Muscle of leg (tissue), 11 donors: ENCODE results near the gene XYLT1. TPM values are rescaled to one million over a fixed set of nuclear protein-coding genes. Genes with fewer than 3 reads are reported as not detected.

Source experiments
- DNase-seq: peaks from one replicate; pipeline ENCODE4 v3.0.0; 2013
- H3K27ac ChIP-seq: one replicate; pipeline ENCODE4 v1.5.1; 2013; ENCODE audit warnings: mild to moderate bottlenecking, low read length, control low read depth
- H3K27me3 ChIP-seq: one replicate; pipeline ENCODE4 v1.6.1; 2013; ENCODE audit warnings: low read length; ENCODE audit not compliant: control insufficient read depth, insufficient read depth
- H3K36me3 ChIP-seq: one replicate; pipeline ENCODE4 v1.6.1; 2013; ENCODE audit warnings: low read length; ENCODE audit not compliant: control insufficient read depth, insufficient read depth
- H3K4me1 ChIP-seq: one replicate; pipeline ENCODE4 v1.6.1; 2013; ENCODE audit warnings: low read length; ENCODE audit not compliant: control insufficient read depth, insufficient read depth
- H3K4me3 ChIP-seq: one replicate; pipeline ENCODE4 v1.5.1; 2013; ENCODE audit warnings: low read length, control low read depth
- H3K9me3 ChIP-seq: replicated peaks from 2 replicates; pipeline ENCODE4 v1.6.1; 2013; ENCODE audit warnings: low read depth, low read length; ENCODE audit not compliant: control insufficient read depth
- WGBS: methylation state at CpG from one replicate; pipeline ENCODE4 v1.1.5; 2013; ENCODE audit warnings: missing lambda C conversion rate; ENCODE audit not compliant: insufficient coverage; 5-methylcytosine and 5-hydroxymethylcytosine counted together
- polyA plus RNA-seq, 8 donors: library from polyadenylated mRNA; unstranded; fragments of 120-200 nt; gene quantifications; one replicate each; pipeline versions ENCODE4 v1.2.1 to v1.2.3, GENCODE V29; 2013; ENCODE audit warnings: inconsistent platforms in 1 of 8, low replicate concordance in 1 of 8; ENCODE audit not compliant: insufficient read length in 8 of 8, insufficient read depth in 1 of 8
- total RNA-seq: library from RNA; stranded (reverse); fragments of 120-200 nt; gene quantifications from one replicate; pipeline ENCODE4 v1.2.4, GENCODE V29; 2013

XYLT1 gene
- total and polyA plus RNA-seq, 9 donors = 4.3 to 9.7 (median 5.3) TPM

DNA sequence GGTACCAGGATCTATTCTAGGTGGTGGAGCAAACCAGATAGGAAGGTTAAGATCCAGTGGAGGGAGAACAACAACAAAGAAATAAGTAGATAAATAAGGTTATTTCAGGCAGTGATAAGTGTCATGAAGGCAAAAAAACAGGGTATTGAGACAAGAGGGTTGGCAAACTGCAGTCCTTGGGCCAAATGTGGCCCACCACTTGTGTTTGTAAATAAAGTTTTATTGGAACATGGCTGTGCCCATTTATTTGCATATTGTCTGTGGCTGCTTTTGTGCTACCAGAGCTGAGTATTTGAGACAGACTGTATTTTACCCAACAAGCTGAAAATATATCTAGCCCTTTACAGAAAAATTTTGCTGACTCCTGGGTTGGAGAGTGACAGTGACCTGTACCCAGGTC lies 361.3 kb downstream of the XYLT1 start:
- Histone ChIP-seq H3K36me3 (peaks cover 4% of the 10 kb centered on the region), H3K27me3 (no peaks in the 10 kb centered on the region), H3K4me1 (peaks cover 4% of the 10 kb centered on the region), H3K9me3 (no peaks in the 10 kb centered on the region), H3K4me3 (no peak overlapping the region), H3K27ac (no peak overlapping the region)
- DNase-seq = no peak

DNA sequence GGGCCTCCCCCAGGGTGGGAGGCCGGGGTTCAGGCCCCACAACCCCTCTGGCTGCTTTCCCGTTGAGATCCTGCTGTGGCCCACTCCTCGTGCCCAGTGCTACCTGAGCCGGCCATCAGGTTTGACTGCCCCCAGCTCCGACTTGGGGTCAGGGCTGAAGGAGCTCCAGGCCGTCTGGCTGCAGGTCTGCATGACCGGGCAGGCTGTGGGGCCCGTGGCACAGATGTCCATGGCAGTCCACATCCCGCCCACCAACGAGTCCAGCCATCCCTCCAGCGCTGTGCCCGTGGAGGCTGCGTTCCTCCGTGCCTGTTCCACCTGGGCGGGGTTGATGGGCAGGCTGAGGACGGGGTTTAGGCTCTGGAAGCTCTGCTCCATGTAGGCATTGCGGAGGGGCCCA lies 362.2 kb downstream of the XYLT1 start:
- DNase-seq = no peak
- H3K36me3 ChIP-seq = peaks cover 4% of the 10 kb centered on the region
- no peaks in the 10 kb centered on the region for H3K27me3 ChIP-seq
- 91% methylated on average over 17 of the region's 17 CpGs for WGBS
- H3K27ac ChIP-seq = no peak overlapping the region
- no peaks in the 10 kb centered on the region for H3K9me3 ChIP-seq
- no peak overlapping the region for H3K4me3 ChIP-seq
- H3K4me1 ChIP-seq = peaks cover 4% of the 10 kb centered on the region

DNA sequence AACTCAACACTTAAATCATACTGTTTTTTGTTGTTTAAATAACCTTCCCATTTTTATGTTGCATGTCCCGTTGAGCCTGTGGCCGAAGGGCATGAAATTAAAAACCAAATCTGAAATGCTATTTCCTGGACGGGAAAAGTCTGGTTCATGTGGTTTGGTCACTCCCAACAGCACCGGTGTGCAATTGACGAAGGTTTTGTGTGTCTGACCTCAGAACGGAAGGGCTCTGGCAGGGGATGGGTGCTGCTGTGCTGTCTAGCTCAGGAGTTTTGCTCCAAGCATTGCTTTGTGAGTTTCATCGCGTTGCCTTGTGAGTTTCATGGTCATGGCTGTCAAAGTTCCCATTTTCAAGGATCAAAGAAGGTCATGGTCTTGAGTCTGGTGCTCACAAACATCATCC lies 363.3 kb downstream of the XYLT1 start:
- Histone ChIP-seq H3K9me3 (no peaks in the 10 kb centered on the region), H3K27ac (no peak overlapping the region), H3K4me1 (peaks cover 4% of the 10 kb centered on the region), H3K36me3 (peaks cover 4% of the 10 kb centered on the region), H3K4me3 (no peak overlapping the region), H3K27me3 (no peaks in the 10 kb centered on the region)
- WGBS = 83% methylated on average over 6 of the region's 8 CpGs
- no peak for DNase-seq

GRCh38 chr16:17106243-17106791 lies 364.4 kb downstream of the XYLT1 start:
- H3K27ac ChIP-seq = no peak overlapping the region
- peaks cover 4% of the 10 kb centered on the region for H3K4me1 ChIP-seq
- H3K36me3 ChIP-seq = peaks cover 4% of the 10 kb centered on the region
- WGBS = 60% methylated on average over 10 of the region's 14 CpGs
- DNase-seq = no peak
- no peaks in the 10 kb centered on the region for H3K9me3 ChIP-seq
- no peaks in the 10 kb centered on the region for H3K27me3 ChIP-seq
- no peak overlapping the region for H3K4me3 ChIP-seq

- Histone ChIP-seq H3K4me3 (no peak overlapping the region), H3K36me3 (peaks cover 4% of the 10 kb centered on the region), H3K27me3 (no peaks in the 10 kb centered on the region), H3K9me3 (no peaks in the 10 kb centered on the region), H3K27ac (no peak overlapping the region), H3K4me1 (peaks cover 4% of the 10 kb centered on the region)
- DNase-seq = no peak
- 30% methylated on average over 1 of the region's 10 CpGs for WGBS
Measured at GRCh38 chr16:17105239-17105797, 365.4 kb downstream of the XYLT1 start.

DNA sequence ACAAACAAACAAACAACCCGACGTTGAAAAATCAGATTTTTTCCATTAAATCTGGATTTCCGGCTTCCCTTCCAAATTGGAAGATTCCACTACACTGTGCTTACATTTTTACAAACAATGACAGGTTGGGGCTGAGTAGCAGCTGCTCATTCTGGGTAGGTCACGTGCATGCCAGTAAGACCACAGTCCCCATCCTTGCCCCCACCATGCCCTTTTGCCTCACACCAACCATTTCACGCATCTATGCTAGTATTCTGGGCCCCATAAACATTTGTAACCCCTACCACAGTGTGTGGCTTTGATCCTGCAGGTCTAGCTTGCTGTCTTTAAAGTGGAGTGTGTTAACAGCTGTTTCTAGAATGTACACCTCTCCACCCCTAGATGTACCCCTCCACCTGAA lies 366.1 kb downstream of the XYLT1 start:
- Histone ChIP-seq H3K4me3 (no peak overlapping the region), H3K36me3 (peaks cover 3% of the 10 kb centered on the region), H3K27me3 (no peaks in the 10 kb centered on the region), H3K4me1 (peaks cover 4% of the 10 kb centered on the region), H3K9me3 (no peaks in the 10 kb centered on the region), H3K27ac (no peak overlapping the region)
- no peak for DNase-seq
- WGBS = 70% methylated on average over 4 of the region's 5 CpGs

GRCh38 chr16:17103216-17103615 lies 367.5 kb downstream of the XYLT1 start:
- 90% methylated on average over 2 of the region's 3 CpGs for WGBS
- no peak overlapping the region for H3K4me3 ChIP-seq
- peaks cover 4% of the 10 kb centered on the region for H3K4me1 ChIP-seq

DNA sequence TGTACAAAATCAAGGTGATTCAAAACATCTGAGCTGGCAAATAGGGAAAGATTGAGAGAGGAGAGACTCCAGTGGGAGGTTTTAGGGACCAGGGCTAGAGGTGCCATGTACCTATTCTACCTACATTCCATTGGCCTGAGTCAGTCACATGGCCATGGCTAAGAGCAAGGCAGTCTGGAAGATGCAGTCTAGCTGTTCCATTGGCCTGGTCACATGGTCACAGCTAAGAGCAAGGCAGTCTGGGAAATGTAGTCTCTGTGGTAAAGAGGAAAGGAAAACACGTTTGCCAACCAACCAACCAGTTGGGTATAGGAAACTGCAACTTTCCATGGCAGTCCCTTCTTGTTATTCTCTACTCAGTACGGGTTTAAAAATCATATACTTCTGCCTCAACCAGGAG lies 369.1 kb downstream of the XYLT1 start:
- Histone ChIP-seq H3K4me1 (peaks cover 4% of the 10 kb centered on the region), H3K36me3 (no peaks in the 10 kb centered on the region), H3K9me3 (no peaks in the 10 kb centered on the region), H3K4me3 (no peak overlapping the region), H3K27me3 (no peaks in the 10 kb centered on the region), H3K27ac (no peak overlapping the region)
- no CpG with 5 or more reads among the region's 2 CpGs for WGBS
- no peak for DNase-seq

More at GRCh38 chr16:17103216-17103615, 367.5 kb downstream of the XYLT1 start:
- no peaks in the 10 kb centered on the region for H3K27me3 ChIP-seq
- no peak for DNase-seq
- H3K9me3 ChIP-seq = no peaks in the 10 kb centered on the region
- no peak overlapping the region for H3K27ac ChIP-seq
- H3K36me3 ChIP-seq = no peaks in the 10 kb centered on the region

DNA sequence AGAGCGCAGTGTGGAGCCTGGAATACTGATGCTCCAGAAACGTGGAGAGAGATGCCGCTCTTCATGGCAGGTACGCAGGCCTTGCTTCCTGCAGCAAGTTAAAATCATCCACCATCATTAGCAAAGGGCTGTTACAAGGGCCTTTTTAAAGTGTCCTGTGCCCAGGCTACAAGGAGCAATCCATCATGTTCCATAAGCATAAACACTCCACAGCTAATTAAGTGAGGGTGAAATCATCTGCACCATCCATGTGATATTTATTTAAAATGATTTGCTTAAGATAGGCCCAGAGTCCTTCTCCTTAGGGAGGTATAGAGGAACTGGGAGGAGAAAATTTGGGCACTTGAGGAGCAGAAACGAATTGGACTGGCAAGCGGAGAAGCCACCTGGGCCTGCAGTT lies 372.1 kb downstream of the XYLT1 start:
- no peaks in the 10 kb centered on the region for H3K9me3 ChIP-seq

DNA sequence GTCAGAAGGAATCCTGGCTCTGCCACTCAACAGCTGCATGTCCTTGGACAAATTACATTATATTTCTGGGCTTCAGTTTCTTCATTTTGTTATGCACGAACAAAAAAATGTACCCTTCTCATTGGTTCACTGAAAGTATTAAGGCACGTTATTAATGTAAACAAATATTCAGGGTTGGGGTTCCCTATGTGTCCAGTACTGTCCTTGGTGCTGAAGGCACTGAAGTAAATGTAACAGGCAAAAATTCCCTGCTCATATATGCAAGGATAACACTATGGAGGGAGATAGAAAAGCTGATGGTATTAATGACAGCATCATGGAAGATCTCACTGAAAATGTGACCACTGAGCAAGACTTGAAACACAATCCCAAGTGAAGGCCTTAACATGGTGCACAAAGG lies 386.6 kb downstream of the XYLT1 start:
- WGBS = no CpG with 5 or more reads among the region's 2 CpGs
- no peak for DNase-seq
- Histone ChIP-seq H3K27ac (no peak overlapping the region), H3K27me3 (no peaks in the 10 kb centered on the region), H3K4me1 (no peaks in the 10 kb centered on the region), H3K9me3 (no peaks in the 10 kb centered on the region), H3K4me3 (no peak overlapping the region), H3K36me3 (no peaks in the 10 kb centered on the region)

More for the DNA sequence above, 372.1 kb downstream of the XYLT1 start:
- 73% methylated on average over 5 of the region's 6 CpGs for WGBS
- Histone ChIP-seq H3K36me3 (no peaks in the 10 kb centered on the region), H3K4me1 (no peaks in the 10 kb centered on the region), H3K27ac (no peak overlapping the region), H3K27me3 (no peaks in the 10 kb centered on the region), H3K4me3 (no peak overlapping the region)
- DNase-seq = no peak

GRCh38 chr16:17083628-17084027 lies 387.1 kb downstream of the XYLT1 start:
- DNase-seq = no peak
- Histone ChIP-seq H3K27ac (no peak overlapping the region), H3K36me3 (no peaks in the 10 kb centered on the region), H3K4me3 (no peak overlapping the region), H3K27me3 (no peaks in the 10 kb centered on the region), H3K9me3 (no peaks in the 10 kb centered on the region), H3K4me1 (no peaks in the 10 kb centered on the region)
- no CpG with 5 or more reads among the region's 1 CpG for WGBS
